NCI-H2081 (cell line): ENCODE data around the gene SH3BP2.

Source experiments
- DNase-seq, 2 experiments: peaks; one replicate each; lab custom pipeline; 2025; lab: John Stamatoyannopoulos, UW

SH3BP2 gene

GRCh38 chr4:2832981-2833670 is 40.2 kb downstream of the SH3BP2 start:
- no peak for DNase-seq

- no peak for DNase-seq
Observed at GRCh38 chr4:2833671-2834000, 40.8 kb downstream of the SH3BP2 start.

GRCh38 chr4:2834001-2834921 is 41.4 kb downstream of the SH3BP2 start:
- no peak for DNase-seq

GRCh38 chr4:2835978-2836377 is 43.1 kb downstream of the SH3BP2 start:
- no peak for DNase-seq

GRCh38 chr4:2836391-2836859 is 43.5 kb downstream of the SH3BP2 start:
- no peak for DNase-seq

GRCh38 chr4:2837110-2837903 is 44.4 kb downstream of the SH3BP2 start:
- no peak for DNase-seq

- no peak for DNase-seq
Observed at GRCh38 chr4:2837904-2838496, 45.1 kb downstream of the SH3BP2 start.

- DNase-seq, result no peak
Observed at GRCh38 chr4:2839060-2839459, 46.2 kb downstream of the SH3BP2 start.

- no peak for DNase-seq
Observed at GRCh38 chr4:2842687-2843262, 49.9 kb downstream of the SH3BP2 start.

GRCh38 chr4:2843263-2843940 is 50.5 kb downstream of the SH3BP2 start, which contains the start of gene ADD1:
TSS of gene ADD1 (plus strand) at chr4:2843844. CDS start at chr4:2875916, 32,072 bp downstream.
- peak; percentile 87 to 93 for DNase-seq

- no peak for DNase-seq
Observed at GRCh38 chr4:2843941-2844584, 51.2 kb downstream of the SH3BP2 start.

- DNase-seq, result no peak
Observed at GRCh38 chr4:2846172-2846571, 53.3 kb downstream of the SH3BP2 start.

GRCh38 chr4:2847302-2847871 is 54.5 kb downstream of the SH3BP2 start:
- DNase-seq, result no peak

- no peak for DNase-seq
Observed at GRCh38 chr4:2848449-2848848, 55.6 kb downstream of the SH3BP2 start.

- no peak for DNase-seq
Observed at GRCh38 chr4:2849267-2850152, 56.6 kb downstream of the SH3BP2 start.

- no peak for DNase-seq
Observed at GRCh38 chr4:2850966-2851798, 58.3 kb downstream of the SH3BP2 start.

- no peak for DNase-seq
Observed at GRCh38 chr4:2852481-2852921, 59.6 kb downstream of the SH3BP2 start.

GRCh38 chr4:2855584-2855983 is 62.7 kb downstream of the SH3BP2 start:
- DNase-seq, result no peak
